Mammary epithelial cell (primary cell): ENCODE data around the gene HSD17B13.

Source experiments
- EZH2 ChIP-seq: IDR thresholded peaks from 2 replicates; pipeline ENCODE4 v1.6.1; 2012; ENCODE audit warnings: low read length, inconsistent platforms, borderline replicate concordance
- TF ChIP-seq, protein P1 (sequence below), 2 donors: IDR thresholded peaks in 1 of 2; conservative IDR thresholded peaks in 1 of 2; 2 replicates each; pipeline ENCODE4 v1.5.1; 2011 to 2012; ENCODE audit warnings: inconsistent platforms in 2 of 2, low read length in 2 of 2, mild to moderate bottlenecking in 2 of 2, control low read depth in 1 of 2, low read depth in 1 of 2; ENCODE audit not compliant: insufficient read depth in 1 of 2; ENCODE audit errors: extremely low read depth in 1 of 2

DNA sequence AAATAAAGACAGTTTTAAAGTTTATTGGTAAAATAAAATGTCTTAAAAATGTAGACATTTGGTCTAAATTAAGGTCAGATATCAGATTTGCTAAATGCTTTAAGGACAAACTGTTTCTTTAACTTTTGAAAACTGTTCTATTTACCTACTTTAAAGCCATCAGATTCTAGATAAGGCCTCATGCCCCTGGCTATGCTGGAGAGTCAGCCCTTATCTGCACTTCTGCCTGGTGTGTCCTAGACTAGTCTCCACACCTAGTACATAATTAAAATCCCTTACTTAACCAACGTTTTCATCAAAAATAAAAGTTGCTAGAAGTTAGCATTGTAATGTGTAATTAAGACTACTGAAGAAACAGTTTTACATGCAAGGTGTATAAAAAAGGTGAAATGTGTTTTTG is 42.7 kb upstream of the HSD17B13 start:
- TF ChIP-seq, protein P1, sequence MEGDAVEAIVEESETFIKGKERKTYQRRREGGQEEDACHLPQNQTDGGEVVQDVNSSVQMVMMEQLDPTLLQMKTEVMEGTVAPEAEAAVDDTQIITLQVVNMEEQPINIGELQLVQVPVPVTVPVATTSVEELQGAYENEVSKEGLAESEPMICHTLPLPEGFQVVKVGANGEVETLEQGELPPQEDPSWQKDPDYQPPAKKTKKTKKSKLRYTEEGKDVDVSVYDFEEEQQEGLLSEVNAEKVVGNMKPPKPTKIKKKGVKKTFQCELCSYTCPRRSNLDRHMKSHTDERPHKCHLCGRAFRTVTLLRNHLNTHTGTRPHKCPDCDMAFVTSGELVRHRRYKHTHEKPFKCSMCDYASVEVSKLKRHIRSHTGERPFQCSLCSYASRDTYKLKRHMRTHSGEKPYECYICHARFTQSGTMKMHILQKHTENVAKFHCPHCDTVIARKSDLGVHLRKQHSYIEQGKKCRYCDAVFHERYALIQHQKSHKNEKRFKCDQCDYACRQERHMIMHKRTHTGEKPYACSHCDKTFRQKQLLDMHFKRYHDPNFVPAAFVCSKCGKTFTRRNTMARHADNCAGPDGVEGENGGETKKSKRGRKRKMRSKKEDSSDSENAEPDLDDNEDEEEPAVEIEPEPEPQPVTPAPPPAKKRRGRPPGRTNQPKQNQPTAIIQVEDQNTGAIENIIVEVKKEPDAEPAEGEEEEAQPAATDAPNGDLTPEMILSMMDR (conservative IDR thresholded peaks at IDR 0.05 in 1 of 2, IDR thresholded peaks at IDR 0.05 in 1 of 2; ENCODE audit: extremely low read depth in 1 of 2, insufficient read depth in 1 of 2, low read depth in 1 of 2, low read length in 2 of 2) = no peak
- no peak for TF ChIP-seq EZH2
